A549 (cell line): Measurements from ENCODE around the gene FBLN7. TPM values are rescaled to one million over a fixed set of nuclear protein-coding genes. Genes with fewer than 3 reads are reported as not detected.
"Not testable (repeated sequence)": the region's sequence is repeated elsewhere in the genome, so short reads cannot be mapped to it uniquely, and the experiment has no call there.

Source experiments
- ATAC-seq, 2 experiments: fragments of 200-7000 bp in 1 of 2; fragments of >200 bp in 1 of 2; cut with Nextera tagmentation in 1 of 2; cut with Tn5 transposase in 1 of 2; 3 replicates each; pipeline versions ENCODE4 v1.8.0 to v1.9.1; 2018 to 2020; ENCODE audit warnings: mild to moderate bottlenecking in 1 of 2, moderate library complexity in 1 of 2
- CTCF ChIA-PET: fragments of 300-600 bp; sonication (Branson Sonifier 250); formaldehyde crosslinking; extraction: SDS; loops from one replicate; lab custom pipeline; 2021; ENCODE audit warnings: antibody characterized with exemption, inconsistent platforms; lab: Yijun Ruan, JAX
- POLR2A ChIA-PET: fragments of 350-600 bp; formaldehyde crosslinking; extraction: SDS; loops from one replicate; lab custom pipeline; 2021; ENCODE audit warnings: antibody characterized with exemption, inconsistent platforms; lab: Yijun Ruan, JAX
- DNase-seq, 2 experiments: peaks; one replicate each; pipeline versions ENCODE4 v3.0.0 to v3.0.0-alpha.2; 2011 to 2016; ENCODE audit warnings: low read depth in 1 of 2, low spot score in 1 of 2
- FAIRE-seq: peaks from 2 replicates; lab custom pipeline; 2011; peaks lifted over from hg19 to GRCh38; lab: Jason Lieb, UNC
- H3K27ac ChIP-seq, 2 experiments: fragments of >200 bp; sonication (Bioruptor Twin); formaldehyde crosslinking; 3 replicates each; pipeline ENCODE4 v1.5.1; 2016 to 2017
- H3K4me1 ChIP-seq: fragments of >200 bp; sonication (Bioruptor Twin); formaldehyde crosslinking; 3 replicates; pipeline ENCODE4 v1.6.1; 2016
- H3K4me2 ChIP-seq: fragments of >200 bp; sonication (Bioruptor Twin); formaldehyde crosslinking; 3 replicates; pipeline ENCODE4 v1.6.1; 2016
- H3K4me3 ChIP-seq: fragments of >200 bp; sonication (Bioruptor Twin); formaldehyde crosslinking; 3 replicates; pipeline ENCODE4 v1.5.1; 2016
- H3K9me3 ChIP-seq: fragments of >200 bp; sonication (Bioruptor Twin); formaldehyde crosslinking; 3 replicates; pipeline ENCODE4 v1.6.1; 2016
- CBX2 ChIP-seq: fragments of 200-600 bp; sonication (generic); IDR thresholded peaks from 2 replicates; pipeline ENCODE4 v1.6.1; 2016; ENCODE audit warnings: low read depth, mild to moderate bottlenecking, borderline replicate concordance
- CEBPB ChIP-seq, 2 experiments: fragments of >200 bp in 1 of 2; sonication (Bioruptor Twin) in 1 of 2; formaldehyde crosslinking in 1 of 2; IDR thresholded peaks; 2 replicates each; pipeline ENCODE4 v1.6.1; 2012 to 2016
- EHF ChIP-seq: fragments of 250-450 bp; sonication (Bioruptor Pico); IDR thresholded peaks from 2 replicates; pipeline ENCODE4 v1.5.0; 2020; ENCODE audit warnings: mild to moderate bottlenecking
- EP300 ChIP-seq, 2 experiments: fragments of >200 bp; sonication (Bioruptor Twin); formaldehyde crosslinking; IDR thresholded peaks; 2 replicates in 1 of 2; 3 replicates in 1 of 2; pipeline ENCODE4 v1.6.1; 2016 to 2017
- HEYL ChIP-seq: fragments of 250-450 bp; sonication (Bioruptor Pico); IDR thresholded peaks from 2 replicates; pipeline ENCODE4 v1.8.0; 2021; ENCODE audit warnings: mild to moderate bottlenecking, moderate library complexity
- HOXB13 ChIP-seq: fragments of 250-450 bp; sonication (Bioruptor Pico); IDR thresholded peaks from 2 replicates; pipeline ENCODE4 v1.5.0; 2020; ENCODE audit warnings: low read depth, mild to moderate bottlenecking, moderate library complexity
- KDM5A ChIP-seq: fragments of 200-600 bp; sonication (generic); IDR thresholded peaks from 2 replicates; pipeline ENCODE4 v1.6.1; 2016; ENCODE audit warnings: antibody characterized with exemption, mild to moderate bottlenecking
- MAFK ChIP-seq: fragments of 450-650 bp; IDR thresholded peaks from 2 replicates; pipeline ENCODE4 v1.6.1; 2014; ENCODE audit not compliant: partially characterized antibody
- NFE2L2 ChIP-seq: fragments of 150-350 bp; conservative IDR thresholded peaks from 2 replicates; pipeline ENCODE4 v1.6.1; 2014; ENCODE audit warnings: low read length
- PHF8 ChIP-seq: fragments of 200-600 bp; sonication (generic); IDR thresholded peaks from 2 replicates; pipeline ENCODE4 v1.6.1; 2016; ENCODE audit warnings: low read depth, mild to moderate bottlenecking, antibody characterized with exemption, moderate library complexity, borderline replicate concordance
- POLR2A ChIP-seq: IDR thresholded peaks from 2 replicates; pipeline ENCODE4 v1.6.1; 2012; ENCODE audit warnings: mild to moderate bottlenecking, low read length
- RARB ChIP-seq: fragments of 250-450 bp; sonication (Bioruptor Pico); IDR thresholded peaks from 2 replicates; pipeline ENCODE4 v1.8.0; 2021; ENCODE audit warnings: mild to moderate bottlenecking, moderate library complexity
- RCOR1 ChIP-seq: fragments of 150-350 bp; IDR thresholded peaks from 2 replicates; pipeline ENCODE4 v1.6.1; 2014; ENCODE audit warnings: antibody characterized with exemption, low read length, low read depth
- RFX5 ChIP-seq: fragments of 450-650 bp; IDR thresholded peaks from 2 replicates; pipeline ENCODE4 v1.7.1; 2014; ENCODE audit warnings: antibody characterized with exemption, mild to moderate bottlenecking, moderate library complexity
- ZNF302 ChIP-seq: fragments of 250-450 bp; sonication (Bioruptor Pico); IDR thresholded peaks from 2 replicates; pipeline ENCODE4 v1.9.0; 2021; ENCODE audit warnings: inconsistent platforms, mild to moderate bottlenecking, moderate library complexity
- ZSCAN20 ChIP-seq: fragments of 250-450 bp; sonication (Bioruptor Pico); IDR thresholded peaks from 2 replicates; pipeline ENCODE4 v1.8.0; 2022; ENCODE audit warnings: mild to moderate bottlenecking, moderate library complexity
- WGBS: methylation state at CpG from one replicate; pipeline ENCODE4 v1.1.6; 2017; ENCODE audit errors: missing lambda C conversion rate; 5-methylcytosine and 5-hydroxymethylcytosine counted together
- polyA plus RNA-seq, 4 experiments: library from polyadenylated mRNA; depleted of rRNA in 3 of 4; stranded (reverse); fragments of >200 nt; fragmentation: RNase III in 1 of 4; extraction: RNeasy Plus Mini Kit Qiagen cat#74134 plus additional on column Dnase treatment in 1 of 4; gene quantifications; 2 replicates in 3 of 4; 3 replicates in 1 of 4; pipeline ENCODE4 v1.2.3, GENCODE V29; 2011 to 2017
- TF ChIP-seq, protein P1 (sequence below): fragments of >200 bp; sonication (Bioruptor Twin); formaldehyde crosslinking; IDR thresholded peaks from 2 replicates; pipeline ENCODE4 v1.6.1; 2016
- TF ChIP-seq, protein P2 (sequence below): fragments of 250-450 bp; sonication (Bioruptor Pico); IDR thresholded peaks from 2 replicates; pipeline ENCODE4 v1.5.0; 2020; ENCODE audit warnings: low read depth, mild to moderate bottlenecking, moderate library complexity
- TF ChIP-seq, protein P3 (sequence below): fragments of >200 bp; sonication (Bioruptor Twin); formaldehyde crosslinking; IDR thresholded peaks from 3 replicates; pipeline ENCODE4 v1.5.1; 2016
- TF ChIP-seq, protein P4 (sequence below): fragments of 450-650 bp; IDR thresholded peaks from 2 replicates; pipeline ENCODE4 v1.6.1; 2014; ENCODE audit warnings: antibody characterized with exemption
- TF ChIP-seq, protein P5 (sequence below): IDR thresholded peaks from 2 replicates; pipeline ENCODE4 v1.6.1; 2012

FBLN7 gene
- polyA plus RNA-seq, 2 of the 4 experiments (the other 2 are of a cell fraction): 0.47 to 0.63 TPM

DNA sequence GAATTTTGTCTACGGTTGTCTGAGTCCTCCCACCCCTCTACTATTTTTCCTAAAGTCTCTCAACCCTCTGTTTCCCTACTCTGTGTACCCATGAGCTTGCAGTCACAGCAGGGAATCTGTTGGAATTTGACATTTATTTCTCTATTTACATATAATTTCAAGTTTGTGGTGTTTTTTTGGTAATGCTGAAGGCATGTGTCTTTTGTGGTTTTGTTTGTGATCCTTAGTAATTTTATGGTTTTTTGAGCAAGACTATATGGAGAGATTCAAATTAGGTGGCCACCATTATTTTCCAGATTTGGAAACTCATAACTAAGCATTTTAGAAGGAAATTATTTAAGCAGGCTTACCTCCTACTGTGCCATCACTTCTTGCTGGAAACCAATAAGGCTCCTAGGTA is 27.2 kb upstream of the FBLN7 start:
- Histone ChIP-seq H3K27ac (no peak overlapping the region), H3K9me3 (peaks cover 29% of the 10 kb centered on the region), H3K4me3 (no peak overlapping the region), H3K4me1 (no peaks in the 10 kb centered on the region), H3K4me2 (no peak overlapping the region)
- ATAC-seq (no peak), FAIRE-seq (no peak), DNase-seq (no peak)
- 90% methylated on average over 1 of the region's 1 CpG for WGBS
- ChIA-PET CTCF (interaction anchor here (1.6 to 2.9 kb wide), 2 partner anchors 11 to 223 kb away, joined by 3 to 9 read pairs; no protein-coding TSS in a partner anchor), POLR2A (interaction anchor here (0.6 kb wide), 1 partner anchor 370 kb away, joined by 3 read pairs; no protein-coding TSS in a partner anchor)
- TF ChIP-seq CEBPB (IDR thresholded peaks at IDR 0.05) (no peak), EP300 (IDR thresholded peaks at IDR 0.05) (no peak), HEYL (no peak), CBX2 (no peak), ZNF302 (no peak), EHF (CRISPR knock-in tag) (no peak), RCOR1 (no peak), KDM5A (no peak), RARB (CRISPR knock-in tag) (no peak), POLR2A (no peak), PHF8 (no peak), HOXB13 (CRISPR knock-in tag) (no peak), MAFK (no peak), NFE2L2 (no peak), RFX5 (no peak), ZSCAN20 (CRISPR knock-in tag) (no peak)
- TF ChIP-seq, protein P1, sequence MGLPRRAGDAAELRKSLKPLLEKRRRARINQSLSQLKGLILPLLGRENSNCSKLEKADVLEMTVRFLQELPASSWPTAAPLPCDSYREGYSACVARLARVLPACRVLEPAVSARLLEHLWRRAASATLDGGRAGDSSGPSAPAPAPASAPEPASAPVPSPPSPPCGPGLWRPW: no peak
- TF ChIP-seq, protein P2, sequence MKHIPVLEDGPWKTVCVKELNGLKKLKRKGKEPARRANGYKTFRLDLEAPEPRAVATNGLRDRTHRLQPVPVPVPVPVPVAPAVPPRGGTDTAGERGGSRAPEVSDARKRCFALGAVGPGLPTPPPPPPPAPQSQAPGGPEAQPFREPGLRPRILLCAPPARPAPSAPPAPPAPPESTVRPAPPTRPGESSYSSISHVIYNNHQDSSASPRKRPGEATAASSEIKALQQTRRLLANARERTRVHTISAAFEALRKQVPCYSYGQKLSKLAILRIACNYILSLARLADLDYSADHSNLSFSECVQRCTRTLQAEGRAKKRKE (CRISPR knock-in tag): no peak
- TF ChIP-seq, protein P3, sequence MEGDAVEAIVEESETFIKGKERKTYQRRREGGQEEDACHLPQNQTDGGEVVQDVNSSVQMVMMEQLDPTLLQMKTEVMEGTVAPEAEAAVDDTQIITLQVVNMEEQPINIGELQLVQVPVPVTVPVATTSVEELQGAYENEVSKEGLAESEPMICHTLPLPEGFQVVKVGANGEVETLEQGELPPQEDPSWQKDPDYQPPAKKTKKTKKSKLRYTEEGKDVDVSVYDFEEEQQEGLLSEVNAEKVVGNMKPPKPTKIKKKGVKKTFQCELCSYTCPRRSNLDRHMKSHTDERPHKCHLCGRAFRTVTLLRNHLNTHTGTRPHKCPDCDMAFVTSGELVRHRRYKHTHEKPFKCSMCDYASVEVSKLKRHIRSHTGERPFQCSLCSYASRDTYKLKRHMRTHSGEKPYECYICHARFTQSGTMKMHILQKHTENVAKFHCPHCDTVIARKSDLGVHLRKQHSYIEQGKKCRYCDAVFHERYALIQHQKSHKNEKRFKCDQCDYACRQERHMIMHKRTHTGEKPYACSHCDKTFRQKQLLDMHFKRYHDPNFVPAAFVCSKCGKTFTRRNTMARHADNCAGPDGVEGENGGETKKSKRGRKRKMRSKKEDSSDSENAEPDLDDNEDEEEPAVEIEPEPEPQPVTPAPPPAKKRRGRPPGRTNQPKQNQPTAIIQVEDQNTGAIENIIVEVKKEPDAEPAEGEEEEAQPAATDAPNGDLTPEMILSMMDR: no peak

DNA sequence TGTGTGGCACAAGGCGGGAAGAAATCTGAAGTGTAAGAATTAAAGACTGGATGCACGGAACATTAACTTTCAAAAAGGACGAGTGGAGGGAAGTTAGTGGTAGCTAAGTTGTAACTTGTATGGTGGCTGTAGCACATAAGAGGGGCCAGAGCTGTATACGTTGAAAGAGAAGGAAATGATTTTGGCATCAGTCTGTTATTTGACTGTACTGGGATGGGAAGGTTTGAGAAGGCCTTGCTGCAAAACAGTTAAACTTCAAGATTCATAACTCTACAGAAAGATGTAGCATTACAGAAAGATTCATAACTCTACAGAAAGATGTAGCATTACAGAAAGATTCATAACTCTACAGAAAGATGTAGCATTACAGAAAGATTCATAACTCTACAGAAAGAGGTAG is 24.8 kb upstream of the FBLN7 start:
- WGBS: 92% methylated on average over 4 of the region's 4 CpGs
- CTCF ChIA-PET, POLR2A ChIA-PET, H3K27ac ChIP-seq, FAIRE-seq, ATAC-seq, DNase-seq, H3K4me3 ChIP-seq, H3K4me1 ChIP-seq, H3K4me2 ChIP-seq: not testable (repeated sequence)
- H3K9me3 ChIP-seq: peaks cover 29% of the 10 kb centered on the region

DNA sequence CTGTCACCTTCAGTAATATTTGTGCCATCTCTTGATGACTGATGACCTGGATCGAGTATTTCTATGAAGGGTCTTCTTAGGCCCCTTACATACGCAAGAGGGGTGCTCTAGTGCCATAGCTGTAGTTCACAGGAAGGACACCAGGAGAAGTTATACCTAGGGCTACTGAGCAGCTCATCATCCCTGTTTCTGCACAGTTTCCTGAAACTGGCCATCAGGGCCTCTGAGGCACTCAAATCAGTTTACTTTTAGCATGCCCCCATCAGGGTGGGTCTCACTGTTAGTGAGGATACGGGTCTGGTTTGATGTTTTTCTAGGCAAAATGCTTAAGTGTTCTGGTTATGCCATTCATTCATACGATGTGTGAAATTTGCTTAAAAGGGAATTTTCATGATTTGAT is 20.0 kb upstream of the FBLN7 start:
- WGBS: 91% methylated on average over 4 of the region's 4 CpGs
- Histone ChIP-seq H3K4me2 (no peak overlapping the region), H3K9me3 (no peaks in the 10 kb centered on the region), H3K4me3 (no peak overlapping the region), H3K4me1 (no peaks in the 10 kb centered on the region), H3K27ac (no peak overlapping the region)
- CTCF ChIA-PET: interaction anchor here (0.7 kb wide), 1 partner anchor 23 kb away, joined by 3 read pairs; no protein-coding TSS in a partner anchor
- FAIRE-seq: no peak
- POLR2A ChIA-PET: no interaction called here
- ATAC-seq: peak; percentile 50 to 79; a peak in 4 of 6 replicates
- TF ChIP-seq, protein P4, sequence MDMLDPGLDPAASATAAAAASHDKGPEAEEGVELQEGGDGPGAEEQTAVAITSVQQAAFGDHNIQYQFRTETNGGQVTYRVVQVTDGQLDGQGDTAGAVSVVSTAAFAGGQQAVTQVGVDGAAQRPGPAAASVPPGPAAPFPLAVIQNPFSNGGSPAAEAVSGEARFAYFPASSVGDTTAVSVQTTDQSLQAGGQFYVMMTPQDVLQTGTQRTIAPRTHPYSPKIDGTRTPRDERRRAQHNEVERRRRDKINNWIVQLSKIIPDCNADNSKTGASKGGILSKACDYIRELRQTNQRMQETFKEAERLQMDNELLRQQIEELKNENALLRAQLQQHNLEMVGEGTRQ: no peak
- TF ChIP-seq RARB (CRISPR knock-in tag): no peak
- TF ChIP-seq POLR2A: no peak
- TF ChIP-seq RCOR1: no peak
- TF ChIP-seq, protein P3: no peak
- TF ChIP-seq, protein P5, sequence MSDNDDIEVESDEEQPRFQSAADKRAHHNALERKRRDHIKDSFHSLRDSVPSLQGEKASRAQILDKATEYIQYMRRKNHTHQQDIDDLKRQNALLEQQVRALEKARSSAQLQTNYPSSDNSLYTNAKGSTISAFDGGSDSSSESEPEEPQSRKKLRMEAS: no peak
- peak in 1 of 2 experiments; percentile 16 for DNase-seq
